ENCODE measurements around the gene RXFP3. TPM values are rescaled to one million over a fixed set of nuclear protein-coding genes. Genes with fewer than 3 reads are reported as not detected.
"Not testable (repeated sequence)": the region's sequence is repeated elsewhere in the genome, so short reads cannot be mapped to it uniquely, and the experiment has no call there.

The RXFP3 gene
- total RNA-seq, 1 experiment from 2014 or later, result not detected

DNA sequence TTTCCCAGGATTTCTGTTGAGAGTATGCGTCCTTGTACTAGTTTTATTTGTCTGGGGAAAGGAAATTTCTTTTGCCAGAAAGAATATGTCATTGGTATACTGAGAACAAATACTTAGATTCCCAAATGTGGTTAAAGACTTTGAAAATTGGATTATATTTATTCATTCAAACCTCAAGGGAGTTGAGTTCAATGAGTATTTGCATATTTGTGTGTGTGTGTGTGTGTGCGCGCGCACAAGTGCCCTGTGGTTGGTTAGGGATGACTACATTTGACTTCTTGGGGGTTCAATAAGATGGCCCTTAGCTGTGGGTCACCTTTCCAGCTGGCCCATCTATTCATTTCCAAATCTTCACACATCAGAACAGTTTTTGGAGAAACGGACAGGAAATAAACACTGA lies 4.9 kb downstream of the RXFP3 start:
- DNase-seq (ENCODE audit: unreplicated experiment), result no peak
- Mint-ChIP-seq H3K27me3 (ENCODE audit: insufficient read depth, unreplicated experiment) (peaks cover 55% of the 10 kb centered on the region), H3K36me3 (ENCODE audit: insufficient read depth, unreplicated experiment) (no peaks in the 10 kb centered on the region), H3K9me3 (ENCODE audit: unreplicated experiment) (no peaks in the 10 kb centered on the region), H3K27ac (ENCODE audit: low read depth, unreplicated experiment) (no peak overlapping the region), H3K4me3 (ENCODE audit: unreplicated experiment) (no peak overlapping the region), H3K4me1 (ENCODE audit: insufficient read depth, unreplicated experiment) (no peaks in the 10 kb centered on the region)
- CTCF ChIA-PET, result interaction anchor here (1.5 kb wide), 1 partner anchor 28 kb away, joined by 5 read pairs; no protein-coding TSS in a partner anchor
- BruUV-seq (replicated peaks), result no TSS peak
- POLR2A ChIA-PET, result no interaction called here
- TF ChIP-seq, protein P1, sequence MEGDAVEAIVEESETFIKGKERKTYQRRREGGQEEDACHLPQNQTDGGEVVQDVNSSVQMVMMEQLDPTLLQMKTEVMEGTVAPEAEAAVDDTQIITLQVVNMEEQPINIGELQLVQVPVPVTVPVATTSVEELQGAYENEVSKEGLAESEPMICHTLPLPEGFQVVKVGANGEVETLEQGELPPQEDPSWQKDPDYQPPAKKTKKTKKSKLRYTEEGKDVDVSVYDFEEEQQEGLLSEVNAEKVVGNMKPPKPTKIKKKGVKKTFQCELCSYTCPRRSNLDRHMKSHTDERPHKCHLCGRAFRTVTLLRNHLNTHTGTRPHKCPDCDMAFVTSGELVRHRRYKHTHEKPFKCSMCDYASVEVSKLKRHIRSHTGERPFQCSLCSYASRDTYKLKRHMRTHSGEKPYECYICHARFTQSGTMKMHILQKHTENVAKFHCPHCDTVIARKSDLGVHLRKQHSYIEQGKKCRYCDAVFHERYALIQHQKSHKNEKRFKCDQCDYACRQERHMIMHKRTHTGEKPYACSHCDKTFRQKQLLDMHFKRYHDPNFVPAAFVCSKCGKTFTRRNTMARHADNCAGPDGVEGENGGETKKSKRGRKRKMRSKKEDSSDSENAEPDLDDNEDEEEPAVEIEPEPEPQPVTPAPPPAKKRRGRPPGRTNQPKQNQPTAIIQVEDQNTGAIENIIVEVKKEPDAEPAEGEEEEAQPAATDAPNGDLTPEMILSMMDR (IDR thresholded peaks at IDR 0.05; ENCODE audit: unreplicated experiment), result no peak
- intact Hi-C loops (cut with micrococcal nuclease), result no loop called here

DNA sequence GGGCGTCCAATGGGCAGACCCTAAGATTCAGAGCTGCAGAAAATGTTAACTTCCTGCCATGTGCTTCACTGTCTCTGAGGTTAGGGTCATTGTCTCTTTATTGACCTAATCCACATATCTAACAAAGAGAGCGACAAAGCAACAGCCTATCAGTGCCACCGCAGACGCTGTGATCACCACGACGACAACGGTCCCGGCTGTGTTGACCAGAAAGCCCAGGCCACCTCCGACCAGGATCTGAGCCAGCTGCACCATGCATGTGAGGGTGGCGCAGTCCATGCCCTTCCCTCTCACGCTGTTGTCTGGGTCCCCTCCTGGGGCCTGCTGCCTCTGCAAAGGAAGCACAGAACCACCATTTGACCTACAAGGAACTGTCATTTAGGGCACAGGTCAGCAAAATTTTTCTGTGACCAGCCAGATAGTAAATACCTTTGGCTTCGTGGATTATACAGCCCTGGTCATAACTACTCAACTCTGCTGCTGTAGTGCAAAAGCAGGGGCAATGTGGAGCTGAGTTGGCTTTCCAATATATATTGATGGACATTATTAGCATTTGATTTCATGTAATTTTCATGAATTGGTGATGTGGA lies 8.5 kb downstream of the RXFP3 start:
- BruUV-seq (replicated peaks), result no TSS peak
- Mint-ChIP-seq H3K36me3 (ENCODE audit: insufficient read depth, unreplicated experiment) (no peaks in the 10 kb centered on the region), H3K4me1 (ENCODE audit: insufficient read depth, unreplicated experiment) (no peaks in the 10 kb centered on the region), H3K9me3 (ENCODE audit: unreplicated experiment) (no peaks in the 10 kb centered on the region), H3K27ac (ENCODE audit: low read depth, unreplicated experiment) (no peak overlapping the region), H3K27me3 (ENCODE audit: insufficient read depth, unreplicated experiment) (peaks cover 40% of the 10 kb centered on the region), H3K4me3 (ENCODE audit: unreplicated experiment) (no peak overlapping the region)
- POLR2A ChIA-PET, result no interaction called here
- CTCF ChIA-PET, result interaction anchor here (0.7 to 1.2 kb wide), 2 partner anchors 232 to 507 kb away, joined by 3 read pairs; no protein-coding TSS in a partner anchor
- TF ChIP-seq, protein P1 (IDR thresholded peaks at IDR 0.05; ENCODE audit: unreplicated experiment), result no peak
- intact Hi-C loops (cut with micrococcal nuclease), result no loop called here
- no peak for DNase-seq (ENCODE audit: unreplicated experiment)

DNA sequence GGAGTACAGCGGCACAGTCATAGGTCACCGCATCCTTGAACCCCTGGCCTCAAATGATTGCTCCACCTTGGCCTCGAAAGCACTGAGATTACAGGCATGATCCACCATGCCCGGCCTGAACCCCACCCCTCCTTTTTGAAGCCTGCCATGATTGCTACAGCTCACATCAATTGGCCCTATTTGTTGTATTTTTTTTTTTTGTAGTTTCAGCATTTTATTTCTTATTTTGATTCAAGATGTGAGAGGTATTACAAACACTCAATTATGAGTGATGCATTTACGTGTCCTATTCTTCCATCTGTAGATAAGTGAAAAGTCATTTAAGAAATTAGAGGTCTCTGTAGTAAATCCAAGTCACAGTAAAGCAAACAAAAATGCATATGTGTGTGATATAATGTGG lies 16.0 kb downstream of the RXFP3 start:
- H3K27me3 Mint-ChIP-seq (ENCODE audit: insufficient read depth, unreplicated experiment); H3K4me1 Mint-ChIP-seq (ENCODE audit: insufficient read depth, unreplicated experiment); H3K27ac Mint-ChIP-seq (ENCODE audit: low read depth, unreplicated experiment); H3K4me3 Mint-ChIP-seq (ENCODE audit: unreplicated experiment); H3K9me3 Mint-ChIP-seq (ENCODE audit: unreplicated experiment); BruUV-seq (replicated peaks); DNase-seq (ENCODE audit: unreplicated experiment); H3K36me3 Mint-ChIP-seq (ENCODE audit: insufficient read depth, unreplicated experiment); POLR2A ChIA-PET; intact Hi-C loops (cut with micrococcal nuclease): not testable (repeated sequence)
- CTCF ChIA-PET, result interaction anchor here (0.6 kb wide), 1 partner anchor 651 kb away, joined by 3 read pairs; no protein-coding TSS in a partner anchor

DNA sequence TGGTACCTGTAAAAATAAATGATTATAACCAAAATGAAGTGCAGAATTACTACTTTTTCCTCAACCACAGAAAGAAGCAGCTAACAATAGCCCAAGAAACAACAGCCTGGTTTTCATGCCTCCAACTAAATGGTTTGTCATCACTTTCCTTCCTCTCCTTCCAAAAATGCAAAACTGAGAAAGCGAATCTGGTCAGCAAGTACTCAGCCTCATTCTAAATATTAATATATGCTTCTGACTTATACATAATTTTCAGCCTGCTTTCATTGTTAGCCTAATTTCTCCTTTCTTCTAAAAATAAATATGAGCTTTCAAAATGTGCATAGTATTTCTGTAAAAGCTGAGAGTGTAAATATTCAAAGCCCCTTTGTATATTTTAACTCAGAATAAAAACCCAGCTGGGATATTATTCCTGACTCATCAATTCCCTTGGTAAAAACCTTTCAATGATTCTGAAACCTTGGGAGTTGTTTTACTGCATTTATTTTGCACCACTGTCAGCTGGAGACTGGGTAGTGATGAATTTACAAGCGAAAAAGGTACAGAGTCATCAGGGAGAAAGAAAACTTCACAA lies 21.5 kb downstream of the RXFP3 start:
- ChIA-PET POLR2A (interaction anchor here (0.8 to 1.1 kb wide), 3 partner anchors 302 to 516 kb away, joined by 3 read pairs; no protein-coding TSS in a partner anchor), CTCF (interaction anchor here (0.6 kb wide), 2 partner anchors 1253 to 1335 kb away, joined by 3 read pairs; no protein-coding TSS in a partner anchor)
- DNase-seq (ENCODE audit: unreplicated experiment), result no peak
- no peak overlapping the region for H3K4me3 Mint-ChIP-seq (ENCODE audit: unreplicated experiment)
- BruUV-seq (replicated peaks), result no TSS peak
- H3K9me3 Mint-ChIP-seq (ENCODE audit: unreplicated experiment), result peaks cover 6% of the 10 kb centered on the region
- no peaks in the 10 kb centered on the region for H3K4me1 Mint-ChIP-seq (ENCODE audit: insufficient read depth, unreplicated experiment)
- no peak overlapping the region for H3K27ac Mint-ChIP-seq (ENCODE audit: low read depth, unreplicated experiment)
- H3K27me3 Mint-ChIP-seq (ENCODE audit: insufficient read depth, unreplicated experiment), result no peaks in the 10 kb centered on the region
- H3K36me3 Mint-ChIP-seq (ENCODE audit: insufficient read depth, unreplicated experiment), result no peaks in the 10 kb centered on the region
- intact Hi-C loops (cut with micrococcal nuclease), result no loop called here
- TF ChIP-seq, protein P1 (IDR thresholded peaks at IDR 0.05; ENCODE audit: unreplicated experiment), result no peak
